GM23338 (cell line): ENCODE measurements around the gene C2orf68. TPM values are rescaled to one million over a fixed set of nuclear protein-coding genes. Genes with fewer than 3 reads are reported as not detected.

Source experiments
- ATAC-seq: fragments of 200-7000 bp; cut with Tn5 transposase; 3 replicates; pipeline ENCODE4 v1.9.1; 2020
- DNase-seq: peaks from one replicate; pipeline ENCODE4 v3.0.0-alpha.2; 2015; ENCODE audit warnings: low spot score
- H2AFZ ChIP-seq: fragments of 200-600 bp; sonication (generic); 2 replicates; pipeline ENCODE4 v1.8.0; 2016; ENCODE audit warnings: antibody characterized with exemption, mild to moderate bottlenecking, moderate library complexity
- H3F3A ChIP-seq: fragments of 200-600 bp; sonication (generic); replicated peaks from 2 replicates; pipeline ENCODE4 v1.8.0; 2017; ENCODE audit warnings: antibody characterized with exemption, mixed run types, low read depth
- H3K27ac ChIP-seq: fragments of 200-600 bp; sonication (generic); 2 replicates; pipeline ENCODE4 v1.6.1; 2016; ENCODE audit warnings: low read depth
- H3K27me3 ChIP-seq: fragments of 200-600 bp; sonication (generic); 2 replicates; pipeline ENCODE4 v1.8.0; 2016; ENCODE audit warnings: mild to moderate bottlenecking, mixed run types, moderate library complexity; ENCODE audit not compliant: insufficient read depth
- H3K36me3 ChIP-seq: fragments of 200-600 bp; sonication (generic); 2 replicates; pipeline ENCODE4 v1.8.0; 2016; ENCODE audit warnings: mild to moderate bottlenecking; ENCODE audit not compliant: insufficient read depth
- H3K4me1 ChIP-seq: fragments of 200-600 bp; sonication (generic); 2 replicates; pipeline ENCODE4 v1.8.0; 2016; ENCODE audit warnings: mild to moderate bottlenecking, moderate library complexity; ENCODE audit not compliant: insufficient read depth
- H3K4me2 ChIP-seq: fragments of 200-600 bp; sonication (generic); 2 replicates; pipeline ENCODE4 v1.7.1; 2017; ENCODE audit warnings: mixed run types
- H3K4me3 ChIP-seq: fragments of 200-600 bp; sonication (generic); 2 replicates; pipeline ENCODE4 v1.6.1; 2016; ENCODE audit warnings: mixed run types
- H3K79me2 ChIP-seq: fragments of 200-600 bp; sonication (generic); replicated peaks from 2 replicates; pipeline ENCODE4 v1.8.0; 2017; ENCODE audit warnings: mild to moderate bottlenecking; ENCODE audit not compliant: insufficient read depth
- H3K9me2 ChIP-seq: fragments of 200-600 bp; sonication (generic); 2 replicates; pipeline ENCODE4 v1.8.0; 2017; ENCODE audit not compliant: insufficient read depth
- H4K20me1 ChIP-seq: fragments of 200-600 bp; sonication (generic); replicated peaks from 2 replicates; pipeline ENCODE4 v1.8.0; 2017; ENCODE audit warnings: mild to moderate bottlenecking; ENCODE audit not compliant: insufficient read depth
- H3K27ac Mint-ChIP-seq: 2 replicates; pipeline ENCODE4 v1.8.0; 2020; ENCODE audit warnings: inconsistent platforms, mild to moderate bottlenecking, moderate library complexity, mixed read lengths
- H3K27me3 Mint-ChIP-seq: 3 replicates; pipeline ENCODE4 v1.8.0; 2022; ENCODE audit warnings: low read depth, mild to moderate bottlenecking, moderate library complexity, mixed read lengths, inconsistent platforms; ENCODE audit not compliant: insufficient read depth, poor library complexity
- H3K36me3 Mint-ChIP-seq: 3 replicates; pipeline ENCODE4 v1.8.0; 2021; ENCODE audit warnings: low read depth, mild to moderate bottlenecking, inconsistent platforms, moderate library complexity, mixed read lengths
- H3K4me1 Mint-ChIP-seq: 3 replicates; pipeline ENCODE4 v1.8.0; 2020; ENCODE audit warnings: mild to moderate bottlenecking, inconsistent platforms, mixed read lengths
- H3K4me3 Mint-ChIP-seq: 3 replicates; pipeline ENCODE4 v1.8.0; 2021; ENCODE audit warnings: moderate library complexity, mild to moderate bottlenecking, inconsistent platforms, mixed read lengths
- H3K9me3 Mint-ChIP-seq: 3 replicates; pipeline ENCODE4 v1.8.0; 2020; ENCODE audit warnings: moderate library complexity, mild to moderate bottlenecking, inconsistent platforms, mixed read lengths
- EZH2 ChIP-seq: fragments of 200-600 bp; sonication (generic); IDR thresholded peaks from one replicate; pipeline ENCODE4 v1.8.0; 2017; ENCODE audit warnings: antibody characterized with exemption, mild to moderate bottlenecking, low read depth; ENCODE audit not compliant: unreplicated experiment
- EZH2phosphoT487 ChIP-seq: fragments of 200-600 bp; sonication (generic); IDR thresholded peaks from one replicate; pipeline ENCODE4 v1.8.1; 2018; ENCODE audit warnings: antibody characterized with exemption; ENCODE audit not compliant: unreplicated experiment
- JUNB ChIP-seq: IDR thresholded peaks from one replicate; pipeline ENCODE4 v1.6.1; 2016; ENCODE audit warnings: antibody characterized with exemption; ENCODE audit not compliant: unreplicated experiment
- POLR2AphosphoS5 ChIP-seq: IDR thresholded peaks from 2 replicates; pipeline ENCODE4 v1.6.1; 2016; ENCODE audit warnings: antibody characterized with exemption, low read depth
- REST ChIP-seq: IDR thresholded peaks from one replicate; pipeline ENCODE4 v1.6.1; 2018; ENCODE audit warnings: antibody characterized with exemption; ENCODE audit not compliant: unreplicated experiment
- ZNF331 ChIP-seq: fragments of 250-450 bp; sonication (Bioruptor Pico); IDR thresholded peaks from 2 replicates; pipeline ENCODE4 v1.5.0; 2020; ENCODE audit warnings: low read depth, mild to moderate bottlenecking, moderate library complexity
- polyA plus RNA-seq: library from polyadenylated mRNA; unstranded; fragments of >200 nt; fragmentation: Nextera tagmentation; extraction: Ambion mirVana; gene quantifications from 2 replicates; pipeline ENCODE4 v1.2.1, GENCODE V29; 2016
- total RNA-seq: library from RNA; depleted of rRNA; stranded (reverse); fragments of >200 nt; shearing (Covaris generic); gene quantifications from 2 replicates; pipeline ENCODE4 v1.2.3, GENCODE V29; 2014
- TF ChIP-seq, protein P1 (sequence below): fragments of 250-450 bp; sonication (Bioruptor Pico); IDR thresholded peaks from 2 replicates; pipeline ENCODE4 v1.5.0; 2020; ENCODE audit warnings: mild to moderate bottlenecking, moderate library complexity

Gene C2orf68
- total and polyA plus RNA-seq, 2 experiments from 2014 or later = 26.8 to 76.4 TPM

DNA sequence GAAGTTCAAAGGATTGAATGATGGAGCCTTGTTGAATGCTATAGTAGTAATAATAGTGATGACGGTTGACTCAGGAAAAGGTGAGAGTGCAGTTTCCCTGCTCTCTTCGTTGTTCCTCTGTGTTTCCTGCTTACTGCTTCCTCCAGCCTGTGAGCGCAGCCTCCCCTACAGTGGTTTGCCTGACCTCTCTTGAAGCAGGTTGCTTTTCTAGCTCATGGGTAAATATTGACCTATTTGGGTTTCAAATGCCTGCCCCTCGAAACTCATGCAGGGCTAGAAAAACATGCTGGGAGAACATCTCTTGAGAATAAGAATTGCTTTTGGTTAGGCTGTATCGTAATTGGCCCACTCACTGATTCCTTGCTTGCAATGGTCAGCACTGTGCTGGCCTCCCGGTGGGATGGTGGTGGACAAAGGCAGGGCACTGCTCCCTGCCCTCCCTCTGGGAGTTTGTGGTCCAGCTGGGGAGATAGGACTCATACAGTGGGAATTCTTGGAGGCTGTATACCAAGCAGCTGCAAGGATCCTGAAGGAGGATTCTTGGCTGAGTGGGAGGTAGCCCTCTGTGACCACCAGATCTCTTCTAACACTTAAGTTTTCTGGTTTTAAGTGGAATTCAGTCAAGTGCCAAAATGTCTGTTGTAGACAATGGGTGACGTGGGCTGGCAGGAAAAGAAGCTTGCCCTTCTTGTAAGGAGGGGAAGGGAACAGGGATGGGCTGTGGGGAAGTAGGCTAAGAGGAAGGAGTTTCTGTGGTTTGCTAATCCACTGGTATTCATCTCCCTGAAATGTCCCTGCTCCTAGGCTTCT lies 21.7 kb downstream of the C2orf68 start (continued):
- no peak for TF ChIP-seq REST
- no peak for TF ChIP-seq ZNF331 (CRISPR knock-in tag)
- TF ChIP-seq POLR2AphosphoS5 = no peak
- TF ChIP-seq EZH2 = no peak

DNA sequence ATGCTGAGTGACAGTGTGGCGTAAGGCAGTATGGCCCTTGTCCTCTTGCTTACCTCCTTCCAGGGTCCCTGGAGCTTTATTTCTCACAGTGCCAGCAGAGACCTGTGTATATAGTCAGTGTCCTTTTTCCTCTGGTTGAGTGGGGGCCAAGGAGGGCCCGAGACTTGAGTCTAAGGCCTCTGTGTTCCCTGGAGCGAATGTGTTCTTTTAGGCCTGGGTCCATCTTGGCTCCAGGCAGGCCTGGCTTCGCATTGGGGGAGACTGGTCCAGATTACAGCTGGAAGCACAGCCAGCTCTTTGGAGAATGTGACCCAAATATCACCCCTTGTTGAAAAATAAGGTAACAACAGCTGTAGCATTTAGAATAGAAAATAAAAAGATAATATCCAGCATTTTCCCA lies 22.7 kb downstream of the C2orf68 start:
- H2AFZ ChIP-seq = no peak overlapping the region
- no peak overlapping the region for H3K4me3 Mint-ChIP-seq
- TF ChIP-seq JUNB (no peak), EZH2 (no peak), EZH2phosphoT487 (no peak), POLR2AphosphoS5 (no peak), REST (no peak)
- TF ChIP-seq, protein P1, sequence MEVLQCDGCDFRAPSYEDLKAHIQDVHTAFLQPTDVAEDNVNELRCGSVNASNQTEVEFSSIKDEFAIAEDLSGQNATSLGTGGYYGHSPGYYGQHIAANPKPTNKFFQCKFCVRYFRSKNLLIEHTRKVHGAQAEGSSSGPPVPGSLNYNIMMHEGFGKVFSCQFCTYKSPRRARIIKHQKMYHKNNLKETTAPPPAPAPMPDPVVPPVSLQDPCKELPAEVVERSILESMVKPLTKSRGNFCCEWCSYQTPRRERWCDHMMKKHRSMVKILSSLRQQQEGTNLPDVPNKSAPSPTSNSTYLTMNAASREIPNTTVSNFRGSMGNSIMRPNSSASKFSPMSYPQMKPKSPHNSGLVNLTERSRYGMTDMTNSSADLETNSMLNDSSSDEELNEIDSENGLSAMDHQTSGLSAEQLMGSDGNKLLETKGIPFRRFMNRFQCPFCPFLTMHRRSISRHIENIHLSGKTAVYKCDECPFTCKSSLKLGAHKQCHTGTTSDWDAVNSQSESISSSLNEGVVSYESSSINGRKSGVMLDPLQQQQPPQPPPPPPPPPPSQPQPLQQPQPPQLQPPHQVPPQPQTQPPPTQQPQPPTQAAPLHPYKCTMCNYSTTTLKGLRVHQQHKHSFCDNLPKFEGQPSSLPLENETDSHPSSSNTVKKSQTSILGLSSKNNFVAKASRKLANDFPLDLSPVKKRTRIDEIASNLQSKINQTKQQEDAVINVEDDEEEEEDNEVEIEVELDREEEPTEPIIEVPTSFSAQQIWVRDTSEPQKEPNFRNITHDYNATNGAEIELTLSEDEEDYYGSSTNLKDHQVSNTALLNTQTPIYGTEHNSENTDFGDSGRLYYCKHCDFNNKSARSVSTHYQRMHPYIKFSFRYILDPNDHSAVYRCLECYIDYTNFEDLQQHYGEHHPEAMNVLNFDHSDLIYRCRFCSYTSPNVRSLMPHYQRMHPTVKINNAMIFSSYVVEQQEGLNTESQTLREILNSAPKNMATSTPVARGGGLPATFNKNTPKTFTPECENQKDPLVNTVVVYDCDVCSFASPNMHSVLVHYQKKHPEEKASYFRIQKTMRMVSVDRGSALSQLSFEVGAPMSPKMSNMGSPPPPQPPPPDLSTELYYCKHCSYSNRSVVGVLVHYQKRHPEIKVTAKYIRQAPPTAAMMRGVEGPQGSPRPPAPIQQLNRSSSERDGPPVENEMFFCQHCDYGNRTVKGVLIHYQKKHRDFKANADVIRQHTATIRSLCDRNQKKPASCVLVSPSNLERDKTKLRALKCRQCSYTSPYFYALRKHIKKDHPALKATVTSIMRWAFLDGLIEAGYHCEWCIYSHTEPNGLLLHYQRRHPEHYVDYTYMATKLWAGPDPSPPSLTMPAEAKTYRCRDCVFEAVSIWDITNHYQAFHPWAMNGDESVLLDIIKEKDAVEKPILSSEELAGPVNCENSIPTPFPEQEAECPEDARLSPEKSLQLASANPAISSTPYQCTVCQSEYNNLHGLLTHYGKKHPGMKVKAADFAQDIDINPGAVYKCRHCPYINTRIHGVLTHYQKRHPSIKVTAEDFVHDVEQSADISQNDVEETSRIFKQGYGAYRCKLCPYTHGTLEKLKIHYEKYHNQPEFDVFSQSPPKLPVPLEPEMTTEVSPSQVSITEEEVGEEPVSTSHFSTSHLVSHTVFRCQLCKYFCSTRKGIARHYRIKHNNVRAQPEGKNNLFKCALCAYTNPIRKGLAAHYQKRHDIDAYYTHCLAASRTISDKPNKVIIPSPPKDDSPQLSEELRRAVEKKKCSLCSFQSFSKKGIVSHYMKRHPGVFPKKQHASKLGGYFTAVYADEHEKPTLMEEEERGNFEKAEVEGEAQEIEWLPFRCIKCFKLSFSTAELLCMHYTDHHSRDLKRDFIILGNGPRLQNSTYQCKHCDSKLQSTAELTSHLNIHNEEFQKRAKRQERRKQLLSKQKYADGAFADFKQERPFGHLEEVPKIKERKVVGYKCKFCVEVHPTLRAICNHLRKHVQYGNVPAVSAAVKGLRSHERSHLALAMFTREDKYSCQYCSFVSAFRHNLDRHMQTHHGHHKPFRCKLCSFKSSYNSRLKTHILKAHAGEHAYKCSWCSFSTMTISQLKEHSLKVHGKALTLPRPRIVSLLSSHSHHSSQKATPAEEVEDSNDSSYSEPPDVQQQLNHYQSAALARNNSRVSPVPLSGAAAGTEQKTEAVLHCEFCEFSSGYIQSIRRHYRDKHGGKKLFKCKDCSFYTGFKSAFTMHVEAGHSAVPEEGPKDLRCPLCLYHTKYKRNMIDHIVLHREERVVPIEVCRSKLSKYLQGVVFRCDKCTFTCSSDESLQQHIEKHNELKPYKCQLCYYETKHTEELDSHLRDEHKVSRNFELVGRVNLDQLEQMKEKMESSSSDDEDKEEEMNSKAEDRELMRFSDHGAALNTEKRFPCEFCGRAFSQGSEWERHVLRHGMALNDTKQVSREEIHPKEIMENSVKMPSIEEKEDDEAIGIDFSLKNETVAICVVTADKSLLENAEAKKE = no peak
- no peaks in the 10 kb centered on the region for H4K20me1 ChIP-seq
- H3K9me3 Mint-ChIP-seq = no peaks in the 10 kb centered on the region
- no peak for DNase-seq
- peaks cover 18% of the 10 kb centered on the region for H3K27me3 Mint-ChIP-seq
- H3K36me3 ChIP-seq = no peaks in the 10 kb centered on the region
- H3K9me2 ChIP-seq = no peaks in the 10 kb centered on the region
- no peak overlapping the region for H3K4me3 ChIP-seq
- H3K27me3 ChIP-seq = peaks cover 20% of the 10 kb centered on the region
- H3K27ac ChIP-seq = no peak overlapping the region
- peaks cover 9% of the 10 kb centered on the region for H3K4me1 Mint-ChIP-seq
- peaks cover 7% of the 10 kb centered on the region; the same call in 1 of the 2 replicates for H3K4me1 ChIP-seq
- H3K4me2 ChIP-seq = no peak overlapping the region
- 0 out of 2 replicates have a peak, but pooled peaks cover 3% of the 10 kb centered on the region for H3F3A ChIP-seq
- H3K36me3 Mint-ChIP-seq = no peaks in the 10 kb centered on the region
- H3K27ac Mint-ChIP-seq = no peak overlapping the region
- no peaks in the 10 kb centered on the region for H3K79me2 ChIP-seq
- ATAC-seq = no peak
